A549 (cell line): ENCODE measurements around the gene SUV39H2. TPM values are rescaled to one million over a fixed set of nuclear protein-coding genes. Genes with fewer than 3 reads are reported as not detected.

ENCODE experiments used
- ATAC-seq, 2 experiments: fragments of 200-7000 bp in 1 of 2; fragments of >200 bp in 1 of 2; cut with Nextera tagmentation in 1 of 2; cut with Tn5 transposase in 1 of 2; 3 replicates each; pipeline versions ENCODE4 v1.8.0 to v1.9.1; 2018 to 2020; ENCODE audit warnings: mild to moderate bottlenecking in 1 of 2, moderate library complexity in 1 of 2
- CTCF ChIA-PET: fragments of 300-600 bp; sonication (Branson Sonifier 250); formaldehyde crosslinking; extraction: SDS; loops from one replicate; lab custom pipeline; 2021; ENCODE audit warnings: antibody characterized with exemption, inconsistent platforms; lab: Yijun Ruan, JAX
- POLR2A ChIA-PET: fragments of 350-600 bp; formaldehyde crosslinking; extraction: SDS; loops from one replicate; lab custom pipeline; 2021; ENCODE audit warnings: antibody characterized with exemption, inconsistent platforms; lab: Yijun Ruan, JAX
- DNase-seq, 2 experiments: peaks; one replicate each; pipeline versions ENCODE4 v3.0.0 to v3.0.0-alpha.2; 2011 to 2016; ENCODE audit warnings: low read depth in 1 of 2, low spot score in 1 of 2
- FAIRE-seq: peaks from 2 replicates; lab custom pipeline; 2011; peaks lifted over from hg19 to GRCh38; lab: Jason Lieb, UNC
- H3K27ac ChIP-seq, 2 experiments: fragments of >200 bp; sonication (Bioruptor Twin); formaldehyde crosslinking; 3 replicates each; pipeline ENCODE4 v1.5.1; 2016 to 2017
- H3K4me1 ChIP-seq: fragments of >200 bp; sonication (Bioruptor Twin); formaldehyde crosslinking; 3 replicates; pipeline ENCODE4 v1.6.1; 2016
- H3K4me2 ChIP-seq: fragments of >200 bp; sonication (Bioruptor Twin); formaldehyde crosslinking; 3 replicates; pipeline ENCODE4 v1.6.1; 2016
- H3K4me3 ChIP-seq: fragments of >200 bp; sonication (Bioruptor Twin); formaldehyde crosslinking; 3 replicates; pipeline ENCODE4 v1.5.1; 2016
- H3K9me3 ChIP-seq: fragments of >200 bp; sonication (Bioruptor Twin); formaldehyde crosslinking; 3 replicates; pipeline ENCODE4 v1.6.1; 2016
- ATOH8 ChIP-seq: fragments of 250-450 bp; sonication (Bioruptor Pico); IDR thresholded peaks from 2 replicates; pipeline ENCODE4 v1.5.0; 2020; ENCODE audit warnings: low read depth, mild to moderate bottlenecking, moderate library complexity
- CEBPB ChIP-seq, 2 experiments: fragments of >200 bp in 1 of 2; sonication (Bioruptor Twin) in 1 of 2; formaldehyde crosslinking in 1 of 2; IDR thresholded peaks; 2 replicates each; pipeline ENCODE4 v1.6.1; 2012 to 2016
- CHD2 ChIP-seq: fragments of 150-350 bp; IDR thresholded peaks from 2 replicates; pipeline ENCODE4 v1.6.1; 2014; ENCODE audit warnings: low read length; ENCODE audit not compliant: partially characterized antibody
- EHMT2 ChIP-seq: fragments of 200-600 bp; sonication (generic); IDR thresholded peaks from 2 replicates; pipeline ENCODE4 v1.6.1; 2016; ENCODE audit warnings: antibody characterized with exemption, low read depth, mild to moderate bottlenecking, moderate library complexity
- ESRRA ChIP-seq: fragments of 150-350 bp; IDR thresholded peaks from 2 replicates; pipeline ENCODE4 v1.6.1; 2014; ENCODE audit warnings: mild to moderate bottlenecking, low read length, borderline replicate concordance
- HOXA7 ChIP-seq: fragments of 250-450 bp; sonication (Bioruptor Pico); IDR thresholded peaks from 2 replicates; pipeline ENCODE4 v1.5.0; 2020; ENCODE audit warnings: mild to moderate bottlenecking, moderate library complexity
- JUN ChIP-seq, 2 experiments: fragments of >200 bp; sonication (Bioruptor Twin); formaldehyde crosslinking; IDR thresholded peaks; 2 replicates in 1 of 2; 3 replicates in 1 of 2; pipeline ENCODE4 v1.6.1; 2016 to 2017
- PHF8 ChIP-seq: fragments of 200-600 bp; sonication (generic); IDR thresholded peaks from 2 replicates; pipeline ENCODE4 v1.6.1; 2016; ENCODE audit warnings: low read depth, mild to moderate bottlenecking, antibody characterized with exemption, moderate library complexity, borderline replicate concordance
- POLR2AphosphoS2 ChIP-seq: conservative IDR thresholded peaks from 2 replicates; pipeline ENCODE4 v1.6.1; 2012; ENCODE audit warnings: low read length, improper control_type of control experiment, inconsistent platforms
- RARB ChIP-seq: fragments of 250-450 bp; sonication (Bioruptor Pico); IDR thresholded peaks from 2 replicates; pipeline ENCODE4 v1.8.0; 2021; ENCODE audit warnings: mild to moderate bottlenecking, moderate library complexity
- RFX5 ChIP-seq: fragments of 450-650 bp; IDR thresholded peaks from 2 replicates; pipeline ENCODE4 v1.7.1; 2014; ENCODE audit warnings: antibody characterized with exemption, mild to moderate bottlenecking, moderate library complexity
- SMC3 ChIP-seq: fragments of >200 bp; sonication (Bioruptor Twin); formaldehyde crosslinking; IDR thresholded peaks from 3 replicates; pipeline ENCODE4 v1.6.1; 2018; ENCODE audit warnings: inconsistent platforms
- SREBF2 ChIP-seq: fragments of 450-650 bp; IDR thresholded peaks from 2 replicates; pipeline ENCODE4 v1.6.1; 2014; ENCODE audit warnings: mild to moderate bottlenecking, moderate library complexity
- TFCP2L1 ChIP-seq: fragments of 250-450 bp; sonication (Bioruptor Pico); IDR thresholded peaks from 2 replicates; pipeline ENCODE4 v1.5.0; 2021; ENCODE audit warnings: mild to moderate bottlenecking
- TP53 ChIP-seq: fragments of 250-450 bp; sonication (Bioruptor Pico); IDR thresholded peaks from 2 replicates; pipeline ENCODE4 v1.5.0; 2021; ENCODE audit warnings: mild to moderate bottlenecking, moderate library complexity
- USF2 ChIP-seq: fragments of 450-650 bp; IDR thresholded peaks from 2 replicates; pipeline ENCODE4 v1.6.1; 2014; ENCODE audit warnings: antibody characterized with exemption
- ZC3H11A ChIP-seq: fragments of 450-650 bp; IDR thresholded peaks from 2 replicates; pipeline ENCODE4 v1.6.1; 2014; ENCODE audit warnings: antibody characterized with exemption, mild to moderate bottlenecking
- ZNF302 ChIP-seq: fragments of 250-450 bp; sonication (Bioruptor Pico); IDR thresholded peaks from 2 replicates; pipeline ENCODE4 v1.9.0; 2021; ENCODE audit warnings: inconsistent platforms, mild to moderate bottlenecking, moderate library complexity
- WGBS: methylation state at CpG from one replicate; pipeline ENCODE4 v1.1.6; 2017; ENCODE audit errors: missing lambda C conversion rate; 5-methylcytosine and 5-hydroxymethylcytosine counted together
- polyA plus RNA-seq, 4 experiments: library from polyadenylated mRNA; depleted of rRNA in 3 of 4; stranded (reverse); fragments of >200 nt; fragmentation: RNase III in 1 of 4; extraction: RNeasy Plus Mini Kit Qiagen cat#74134 plus additional on column Dnase treatment in 1 of 4; gene quantifications; 2 replicates in 3 of 4; 3 replicates in 1 of 4; pipeline ENCODE4 v1.2.3, GENCODE V29; 2011 to 2017
- TF ChIP-seq, protein P1 (sequence below): IDR thresholded peaks from 2 replicates; pipeline ENCODE4 v1.6.1; 2012
- TF ChIP-seq, protein P2 (sequence below): fragments of >200 bp; sonication (Bioruptor Twin); formaldehyde crosslinking; IDR thresholded peaks from 2 replicates; pipeline ENCODE4 v1.6.1; 2016
- TF ChIP-seq, protein P3 (sequence below): IDR thresholded peaks from 2 replicates; pipeline ENCODE4 v1.6.1; 2012; ENCODE audit warnings: low read depth, borderline replicate concordance
- TF ChIP-seq, protein P4 (sequence below): fragments of >200 bp; sonication (Bioruptor Twin); formaldehyde crosslinking; IDR thresholded peaks from 3 replicates; pipeline ENCODE4 v1.5.1; 2016

SUV39H2 gene
- polyA plus RNA-seq, 2 of the 4 experiments (the other 2 are of a cell fraction), result 23.2 to 24.0 TPM

- no peak overlapping the region for H3K4me3 ChIP-seq
- no peak overlapping the region for H3K27ac ChIP-seq
- no peak for FAIRE-seq
- TF ChIP-seq POLR2AphosphoS2, result no peak
- no peak for TF ChIP-seq TP53 (CRISPR knock-in tag)
- no peak for TF ChIP-seq ESRRA
- TF ChIP-seq USF2, result no peak
- TF ChIP-seq, protein P1, sequence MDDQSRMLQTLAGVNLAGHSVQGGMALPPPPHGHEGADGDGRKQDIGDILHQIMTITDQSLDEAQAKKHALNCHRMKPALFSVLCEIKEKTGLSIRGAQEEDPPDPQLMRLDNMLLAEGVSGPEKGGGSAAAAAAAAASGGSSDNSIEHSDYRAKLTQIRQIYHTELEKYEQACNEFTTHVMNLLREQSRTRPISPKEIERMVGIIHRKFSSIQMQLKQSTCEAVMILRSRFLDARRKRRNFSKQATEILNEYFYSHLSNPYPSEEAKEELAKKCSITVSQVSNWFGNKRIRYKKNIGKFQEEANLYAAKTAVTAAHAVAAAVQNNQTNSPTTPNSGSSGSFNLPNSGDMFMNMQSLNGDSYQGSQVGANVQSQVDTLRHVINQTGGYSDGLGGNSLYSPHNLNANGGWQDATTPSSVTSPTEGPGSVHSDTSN, result no peak
- TF ChIP-seq, protein P2, sequence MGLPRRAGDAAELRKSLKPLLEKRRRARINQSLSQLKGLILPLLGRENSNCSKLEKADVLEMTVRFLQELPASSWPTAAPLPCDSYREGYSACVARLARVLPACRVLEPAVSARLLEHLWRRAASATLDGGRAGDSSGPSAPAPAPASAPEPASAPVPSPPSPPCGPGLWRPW, result no peak
- WGBS, result 86% methylated on average over 2 of the region's 2 CpGs
- no peaks in the 10 kb centered on the region for H3K9me3 ChIP-seq
- ChIA-PET CTCF (interaction anchor here (1.1 to 1.4 kb wide), 2 partner anchors 10 to 390 kb away, joined by 4 read pairs; no protein-coding TSS in a partner anchor), POLR2A (no interaction called here)
- DNase-seq, result peak; percentile 18 to 32
- no peak overlapping the region for H3K4me2 ChIP-seq
- peak; percentile 43 to 54; a peak in 3 of 6 replicates for ATAC-seq
- H3K4me1 ChIP-seq, result no peaks in the 10 kb centered on the region
Measured at GRCh38 chr10:14889318-14889717, 10.7 kb downstream of the SUV39H2 start.

DNA sequence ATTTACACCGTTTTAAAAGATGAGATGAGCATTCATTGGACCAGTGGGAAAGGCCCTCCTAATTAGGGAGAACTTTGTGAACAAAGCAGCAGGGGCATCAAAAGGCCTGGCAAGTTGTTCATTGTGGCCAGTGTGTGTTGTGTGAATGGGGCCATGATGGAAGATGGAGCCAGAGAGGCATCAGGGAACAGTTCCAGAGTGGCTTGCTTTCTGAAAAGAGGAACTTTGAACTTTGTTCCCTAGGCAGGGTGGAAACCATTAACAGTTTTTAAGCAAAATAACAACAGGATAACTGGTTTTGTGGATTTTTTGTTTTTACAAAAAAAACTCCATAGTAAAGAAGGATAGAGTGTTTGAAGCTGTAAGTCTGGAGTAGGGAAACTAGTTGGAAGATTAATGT lies 12.5 kb downstream of the SUV39H2 start:
- no peak for ATAC-seq
- WGBS, result 95% methylated on average over 1 of the region's 1 CpG
- TF ChIP-seq ATOH8 (CRISPR knock-in tag) (no peak), PHF8 (no peak), TFCP2L1 (CRISPR knock-in tag) (no peak), EHMT2 (no peak), JUN (IDR thresholded peaks at IDR 0.05) (no peak), RARB (CRISPR knock-in tag) (no peak), SREBF2 (no peak), HOXA7 (no peak), CHD2 (no peak), ZNF302 (no peak), SMC3 (no peak), CEBPB (IDR thresholded peaks at IDR 0.05) (no peak), RFX5 (no peak), ZC3H11A (no peak)
- TF ChIP-seq, protein P3, sequence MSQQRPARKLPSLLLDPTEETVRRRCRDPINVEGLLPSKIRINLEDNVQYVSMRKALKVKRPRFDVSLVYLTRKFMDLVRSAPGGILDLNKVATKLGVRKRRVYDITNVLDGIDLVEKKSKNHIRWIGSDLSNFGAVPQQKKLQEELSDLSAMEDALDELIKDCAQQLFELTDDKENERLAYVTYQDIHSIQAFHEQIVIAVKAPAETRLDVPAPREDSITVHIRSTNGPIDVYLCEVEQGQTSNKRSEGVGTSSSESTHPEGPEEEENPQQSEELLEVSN, result no peak
- TF ChIP-seq, protein P4, sequence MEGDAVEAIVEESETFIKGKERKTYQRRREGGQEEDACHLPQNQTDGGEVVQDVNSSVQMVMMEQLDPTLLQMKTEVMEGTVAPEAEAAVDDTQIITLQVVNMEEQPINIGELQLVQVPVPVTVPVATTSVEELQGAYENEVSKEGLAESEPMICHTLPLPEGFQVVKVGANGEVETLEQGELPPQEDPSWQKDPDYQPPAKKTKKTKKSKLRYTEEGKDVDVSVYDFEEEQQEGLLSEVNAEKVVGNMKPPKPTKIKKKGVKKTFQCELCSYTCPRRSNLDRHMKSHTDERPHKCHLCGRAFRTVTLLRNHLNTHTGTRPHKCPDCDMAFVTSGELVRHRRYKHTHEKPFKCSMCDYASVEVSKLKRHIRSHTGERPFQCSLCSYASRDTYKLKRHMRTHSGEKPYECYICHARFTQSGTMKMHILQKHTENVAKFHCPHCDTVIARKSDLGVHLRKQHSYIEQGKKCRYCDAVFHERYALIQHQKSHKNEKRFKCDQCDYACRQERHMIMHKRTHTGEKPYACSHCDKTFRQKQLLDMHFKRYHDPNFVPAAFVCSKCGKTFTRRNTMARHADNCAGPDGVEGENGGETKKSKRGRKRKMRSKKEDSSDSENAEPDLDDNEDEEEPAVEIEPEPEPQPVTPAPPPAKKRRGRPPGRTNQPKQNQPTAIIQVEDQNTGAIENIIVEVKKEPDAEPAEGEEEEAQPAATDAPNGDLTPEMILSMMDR, result no peak
- TF ChIP-seq, all 56 proteins: peak for 0
- CTCF ChIA-PET, result no interaction called here
- Histone ChIP-seq H3K4me2 (no peak overlapping the region), H3K9me3 (no peaks in the 10 kb centered on the region), H3K4me1 (no peaks in the 10 kb centered on the region), H3K4me3 (no peak overlapping the region), H3K27ac (no peak overlapping the region)
- FAIRE-seq, result no peak
- POLR2A ChIA-PET, result no interaction called here
- no peak for DNase-seq
